ENCODE measurements around the gene ZNF839. TPM values are rescaled to one million over a fixed set of nuclear protein-coding genes. Genes with fewer than 3 reads are reported as not detected.

Gene ZNF839
- total RNA-seq = 17.1 and 17.6 TPM in 2 replicates

GRCh38 chr14:102319351-102320032, at the start of gene ZNF839:
Gene ZNF839 (plus strand): TSS chr14:102319746. CDS start chr14:102319766, 20 bp downstream.
- POLR2A ChIA-PET = interaction anchor here (0.6 to 4.3 kb wide), 6 partner anchors 15 to 1014 kb away, joined by 3 to 28 read pairs (median 3); partner anchors contain the start of genes CINP, EIF5, MOK and TECPR2
- Mint-ChIP-seq H3K27me3 (no peaks in the 10 kb centered on the region), H3K36me3 (ENCODE audit: low read depth) (peaks cover 13% of the 10 kb centered on the region), H3K4me1 (peaks cover 59% of the 10 kb centered on the region), H3K27ac (peak within 1 kb of the TSS; percentile 95), H3K9me3 (no peaks in the 10 kb centered on the region), H3K4me3 (peak within 1 kb of the TSS; percentile 96)
- DNase-seq (peak; percentile 93), ATAC-seq (ENCODE audit: low read depth) (peak; percentile 68)
- TF ChIP-seq CTCF (IDR thresholded peaks at IDR 0.05) = no peak
- intact Hi-C loops (cut with micrococcal nuclease) = loop anchor here (1.0 to 10.0 kb wide), 7 partner anchors 15 to 1942 kb away; partner anchors contain the start of genes CINP, EIF5, MOK and PPP2R5C
- CTCF ChIA-PET = interaction anchor here (0.9 to 1.4 kb wide), 2 partner anchors 47 to 357 kb away, joined by 3 read pairs; no protein-coding TSS in a partner anchor

- DNase-seq (no peak), ATAC-seq (ENCODE audit: low read depth) (no peak)
- Mint-ChIP-seq H3K27me3 (peaks cover 7% of the 10 kb centered on the region), H3K4me3 (no peak overlapping the region), H3K4me1 (no peaks in the 10 kb centered on the region), H3K36me3 (ENCODE audit: low read depth) (no peaks in the 10 kb centered on the region), H3K27ac (no peak overlapping the region), H3K9me3 (no peaks in the 10 kb centered on the region)
- TF ChIP-seq CTCF (IDR thresholded peaks at IDR 0.05) = no peak
- ChIA-PET CTCF (no interaction called here), POLR2A (interaction anchor here (0.6 kb wide), 1 partner anchor 25 kb away, joined by 3 read pairs; no protein-coding TSS in a partner anchor)
- intact Hi-C loops (cut with micrococcal nuclease) = no loop called here
Observed at GRCh38 chr14:102272392-102272791, 47.2 kb upstream of the ZNF839 start.

- Mint-ChIP-seq H3K36me3 (ENCODE audit: low read depth) (no peaks in the 10 kb centered on the region), H3K4me3 (no peak overlapping the region), H3K9me3 (no peaks in the 10 kb centered on the region), H3K27ac (no peak overlapping the region), H3K27me3 (peaks cover 2% of the 10 kb centered on the region), H3K4me1 (no peaks in the 10 kb centered on the region)
- ChIA-PET POLR2A (no interaction called here), CTCF (no interaction called here)
- TF ChIP-seq CTCF (IDR thresholded peaks at IDR 0.05) = no peak
- ATAC-seq (ENCODE audit: low read depth) (no peak), DNase-seq (no peak)
- intact Hi-C loops (cut with micrococcal nuclease) = no loop called here
Observed at GRCh38 chr14:102275866-102276265, 43.7 kb upstream of the ZNF839 start.

- Mint-ChIP-seq H3K27ac (no peak overlapping the region), H3K36me3 (ENCODE audit: low read depth) (no peaks in the 10 kb centered on the region), H3K27me3 (no peaks in the 10 kb centered on the region), H3K4me3 (no peak overlapping the region), H3K4me1 (no peaks in the 10 kb centered on the region), H3K9me3 (no peaks in the 10 kb centered on the region)
- ChIA-PET CTCF (no interaction called here), POLR2A (interaction anchor here (0.7 kb wide), 1 partner anchor 12 kb away, joined by 6 read pairs; no protein-coding TSS in a partner anchor)
- ATAC-seq (ENCODE audit: low read depth) (no peak), DNase-seq (no peak)
- intact Hi-C loops (cut with micrococcal nuclease) = no loop called here
- no peak for TF ChIP-seq CTCF (IDR thresholded peaks at IDR 0.05)
Observed at GRCh38 chr14:102277874-102278630, 41.5 kb upstream of the ZNF839 start.

- no peaks in the 10 kb centered on the region for H3K9me3 Mint-ChIP-seq
- ATAC-seq (ENCODE audit: low read depth) (no peak), DNase-seq (no peak)
- H3K27ac Mint-ChIP-seq = no peak overlapping the region
- no peaks in the 10 kb centered on the region for H3K36me3 Mint-ChIP-seq (ENCODE audit: low read depth)
- H3K27me3 Mint-ChIP-seq = no peaks in the 10 kb centered on the region
- H3K4me3 Mint-ChIP-seq = no peak overlapping the region
- H3K4me1 Mint-ChIP-seq = no peaks in the 10 kb centered on the region
- ChIA-PET POLR2A (interaction anchor here (0.7 kb wide), 1 partner anchor 11 kb away, joined by 6 read pairs; no protein-coding TSS in a partner anchor), CTCF (no interaction called here)
- intact Hi-C loops (cut with micrococcal nuclease) = no loop called here
- TF ChIP-seq CTCF (IDR thresholded peaks at IDR 0.05) = no peak
Observed at GRCh38 chr14:102278631-102278935, 41.0 kb upstream of the ZNF839 start.
